Measurements from ENCODE around the gene HHEX.

- TF ChIP-seq CTCF (optimal IDR thresholded peaks at IDR 0.05 in 1 of 3, IDR thresholded peaks at IDR 0.05 in 1 of 3, conservative IDR thresholded peaks at IDR 0.05 in 1 of 3; ENCODE audit: extremely low read depth in 1 of 3, insufficient read depth in 2 of 3, low read length in 3 of 3) = no peak
- no peak for TF ChIP-seq EZH2 (IDR thresholded peaks at IDR 0.05; ENCODE audit: low read length)
These were observed 26.9 kb upstream of the HHEX start for GRCh38 chr10:92662848-92663247.
